GM12864 (cell line): ENCODE measurements around the gene RLF.
A peak's percentile ranks its signal among the peaks of the same experiment; 100 is the strongest.

ENCODE experiments used
- DNase-seq: peaks from one replicate; pipeline ENCODE4 v3.0.0-alpha.2; 2011; ENCODE audit warnings: low read depth
- H3K4me3 ChIP-seq: 2 replicates; pipeline ENCODE4 v1.5.1; 2011; ENCODE audit warnings: mild to moderate bottlenecking, low read depth, low read length, control low read depth
- TF ChIP-seq, protein P1 (sequence below): IDR thresholded peaks from 2 replicates; pipeline ENCODE4 v1.5.1; 2011; ENCODE audit warnings: low read depth, mild to moderate bottlenecking, moderate library complexity, low read length, control low read depth, inconsistent platforms; ENCODE audit errors: missing control alignments

Gene RLF

DNA sequence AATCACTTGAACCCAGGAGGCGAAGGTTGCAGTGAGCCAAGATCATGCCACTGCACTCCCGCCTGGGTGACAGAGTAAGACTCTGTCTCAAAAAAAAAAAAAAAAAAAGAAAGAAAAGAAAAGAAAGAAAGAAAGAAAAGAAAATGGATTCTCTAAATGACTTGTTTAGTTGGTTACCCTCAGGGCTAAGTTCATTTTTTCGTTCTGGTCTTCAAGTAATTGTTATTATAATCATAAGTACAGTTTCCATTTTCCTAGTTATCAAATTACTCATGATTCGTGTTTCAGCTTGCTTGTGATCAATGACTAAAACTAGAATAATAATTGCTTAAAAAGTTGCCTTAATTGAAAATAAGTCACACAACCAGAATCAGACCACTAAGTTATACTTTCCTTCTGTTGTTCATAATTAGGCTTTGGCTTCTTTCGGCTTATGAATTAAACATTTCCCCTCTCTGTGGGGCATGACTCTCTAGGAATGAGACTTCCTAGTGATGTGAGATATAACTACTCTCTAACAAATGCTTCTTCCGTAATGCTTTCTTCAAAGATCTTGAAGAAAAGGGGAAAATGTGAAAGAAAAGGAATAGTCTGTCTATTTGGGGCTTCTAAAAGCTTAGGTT is 9.6 kb upstream of the RLF start:
- TF ChIP-seq, protein P1, sequence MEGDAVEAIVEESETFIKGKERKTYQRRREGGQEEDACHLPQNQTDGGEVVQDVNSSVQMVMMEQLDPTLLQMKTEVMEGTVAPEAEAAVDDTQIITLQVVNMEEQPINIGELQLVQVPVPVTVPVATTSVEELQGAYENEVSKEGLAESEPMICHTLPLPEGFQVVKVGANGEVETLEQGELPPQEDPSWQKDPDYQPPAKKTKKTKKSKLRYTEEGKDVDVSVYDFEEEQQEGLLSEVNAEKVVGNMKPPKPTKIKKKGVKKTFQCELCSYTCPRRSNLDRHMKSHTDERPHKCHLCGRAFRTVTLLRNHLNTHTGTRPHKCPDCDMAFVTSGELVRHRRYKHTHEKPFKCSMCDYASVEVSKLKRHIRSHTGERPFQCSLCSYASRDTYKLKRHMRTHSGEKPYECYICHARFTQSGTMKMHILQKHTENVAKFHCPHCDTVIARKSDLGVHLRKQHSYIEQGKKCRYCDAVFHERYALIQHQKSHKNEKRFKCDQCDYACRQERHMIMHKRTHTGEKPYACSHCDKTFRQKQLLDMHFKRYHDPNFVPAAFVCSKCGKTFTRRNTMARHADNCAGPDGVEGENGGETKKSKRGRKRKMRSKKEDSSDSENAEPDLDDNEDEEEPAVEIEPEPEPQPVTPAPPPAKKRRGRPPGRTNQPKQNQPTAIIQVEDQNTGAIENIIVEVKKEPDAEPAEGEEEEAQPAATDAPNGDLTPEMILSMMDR = no peak
- no peak overlapping the region for H3K4me3 ChIP-seq
- DNase-seq = no peak

DNA sequence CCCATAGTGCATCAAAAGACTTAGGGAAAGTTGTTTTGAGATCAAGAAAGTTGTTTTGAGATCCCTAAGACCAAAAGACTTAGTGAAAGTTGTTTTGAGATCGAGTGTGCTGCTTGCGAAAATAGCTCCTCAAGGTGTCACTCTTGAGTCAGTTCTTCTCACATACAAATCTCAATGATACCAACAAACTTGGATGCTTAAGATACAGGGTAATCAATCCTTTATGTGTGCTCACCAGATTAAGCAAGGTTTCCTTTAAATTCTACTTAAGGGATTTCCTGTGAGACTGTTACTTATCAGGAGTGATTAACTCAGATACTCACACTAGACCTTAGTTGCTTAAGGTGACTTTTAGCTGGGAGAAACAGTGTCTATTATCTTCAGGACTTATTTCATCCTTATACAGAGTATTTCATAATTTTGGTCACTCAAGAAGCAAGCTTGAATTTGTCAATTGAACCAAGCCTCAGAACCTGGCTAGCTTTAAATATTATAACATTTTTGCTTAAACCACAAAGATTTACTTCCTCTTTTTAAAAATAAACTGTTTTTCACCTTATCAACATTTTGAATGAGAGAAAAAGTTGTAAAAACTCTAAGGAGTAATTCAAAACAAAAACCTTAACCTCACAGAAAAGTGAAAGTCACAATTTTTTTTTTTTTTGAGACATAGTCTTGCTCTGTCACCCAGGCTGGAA is 8.0 kb upstream of the RLF start:
- TF ChIP-seq, protein P1 = peak; percentile 70
- peak; percentile 64 for DNase-seq
- H3K4me3 ChIP-seq = no peak overlapping the region

DNA sequence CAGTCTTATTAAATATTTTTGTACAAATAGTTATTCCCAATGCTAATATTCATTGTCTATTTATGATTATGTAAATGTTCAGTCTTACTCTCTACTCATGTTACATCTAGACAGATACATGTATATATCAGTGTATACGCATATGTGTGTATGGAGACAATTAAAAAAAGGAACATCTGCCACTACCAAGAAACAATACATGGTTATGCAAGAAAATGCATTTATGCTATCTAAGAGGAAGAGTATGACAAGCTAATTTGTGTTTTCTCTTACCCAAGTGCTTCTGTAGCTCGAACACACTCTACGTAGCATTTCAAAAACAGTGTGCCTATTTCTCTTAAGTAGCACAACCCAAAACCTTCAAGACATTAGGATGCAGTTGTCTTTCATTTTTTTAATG is 6.1 kb upstream of the RLF start:
- DNase-seq = no peak
- H3K4me3 ChIP-seq = no peak overlapping the region
- TF ChIP-seq, protein P1 = no peak

DNA sequence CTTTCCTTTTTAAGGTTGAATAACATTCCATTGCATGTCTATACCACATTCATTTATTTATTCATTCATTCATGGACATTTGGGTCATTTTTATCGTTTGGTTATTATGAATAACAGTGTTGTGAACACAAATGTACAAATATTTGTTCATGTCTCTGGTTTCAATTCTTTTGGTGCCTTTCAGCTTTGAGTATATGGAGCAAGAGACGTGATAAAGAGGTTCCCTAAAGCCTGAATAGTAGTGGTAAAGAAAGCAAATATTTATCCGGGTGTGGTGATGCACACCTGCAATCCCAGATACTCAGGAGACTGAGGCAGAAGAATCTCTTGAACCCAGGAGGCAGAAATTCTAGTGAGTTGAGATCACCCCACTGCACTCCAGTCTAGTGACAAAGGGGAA is 5.3 kb upstream of the RLF start:
- TF ChIP-seq, protein P1 = no peak
- no peak for DNase-seq
- no peak overlapping the region for H3K4me3 ChIP-seq

DNA sequence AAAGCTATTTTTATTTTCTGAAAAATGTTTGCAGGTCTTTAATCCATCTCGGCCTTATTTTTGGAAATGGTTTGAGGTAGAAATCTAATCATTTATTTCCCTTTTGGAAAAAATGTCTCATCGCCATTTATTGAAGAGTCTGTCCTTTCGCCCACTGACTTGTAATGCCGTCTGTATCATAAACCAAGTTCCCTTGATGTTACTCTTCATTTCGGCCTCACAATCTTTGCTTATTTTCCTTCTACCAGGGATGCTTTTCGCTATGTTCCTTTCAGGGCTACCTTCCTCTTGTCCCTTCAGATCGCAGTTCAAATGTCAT is 422 bp upstream of the RLF start:
- TF ChIP-seq, protein P1 = no peak
- peak overlapping the region; percentile 76 for H3K4me3 ChIP-seq
- DNase-seq = no peak

DNA sequence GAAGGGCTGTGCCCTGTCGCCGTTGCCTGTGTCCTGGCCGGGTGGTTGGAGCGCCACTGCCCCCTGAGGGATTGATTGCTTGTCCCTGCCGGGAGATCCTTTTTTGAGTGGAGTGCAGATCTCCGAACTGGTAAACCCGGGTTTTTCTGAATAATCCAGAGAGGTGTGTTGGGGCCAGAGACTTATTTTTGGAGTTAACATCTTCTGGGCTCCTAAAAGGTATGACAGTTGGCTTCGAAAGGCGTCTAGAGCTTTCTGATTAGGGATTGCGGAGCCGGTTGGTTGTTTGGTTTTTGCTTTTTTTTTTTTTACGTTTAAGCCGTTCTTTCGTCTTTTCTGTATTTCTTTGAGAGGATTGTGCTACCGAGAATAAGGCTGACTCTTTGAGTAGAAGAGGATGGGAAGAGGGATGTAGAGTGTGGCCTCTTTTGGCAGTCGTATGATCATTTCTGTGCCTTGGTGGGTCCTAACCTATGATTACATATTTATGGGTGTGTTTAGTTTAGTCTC is 756 bp downstream of the RLF start:
- DNase-seq = no peak
- TF ChIP-seq, protein P1 = no peak
- H3K4me3 ChIP-seq = peak overlapping the region; percentile 76

DNA sequence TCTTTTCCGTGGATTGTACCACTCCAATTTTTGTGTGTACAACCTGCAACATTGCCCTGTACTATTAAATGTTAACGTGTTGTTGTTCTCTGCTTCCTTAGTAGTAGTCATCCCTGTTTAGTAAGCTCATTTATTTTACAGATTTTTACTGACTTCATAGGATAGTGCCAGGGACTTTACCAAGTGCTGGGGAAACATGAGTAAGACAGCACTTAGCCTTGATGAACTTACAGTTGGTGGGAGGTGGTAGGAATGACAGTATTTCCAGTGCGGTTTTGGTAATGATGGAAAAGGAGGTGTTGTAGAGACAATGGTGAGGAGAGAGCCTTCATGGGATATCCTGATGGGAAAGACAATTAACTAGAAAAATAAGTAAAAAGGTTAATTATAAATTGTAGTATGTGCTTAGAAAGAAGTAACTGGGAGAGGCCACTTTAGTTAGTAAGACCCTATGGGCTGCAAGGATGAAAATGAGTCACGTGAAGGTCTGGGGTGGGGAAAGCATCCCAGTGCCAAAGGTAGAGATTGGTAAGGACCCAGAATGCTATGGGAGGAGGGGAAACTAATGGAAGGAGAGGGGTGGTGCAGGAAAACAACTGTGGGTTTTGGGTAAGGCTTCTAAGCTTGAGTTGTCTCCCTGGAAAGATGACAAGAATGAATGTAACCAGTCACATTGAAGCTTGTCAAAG is 1.7 kb downstream of the RLF start:
- no peak for DNase-seq
- TF ChIP-seq, protein P1 = no peak
- H3K4me3 ChIP-seq = peak overlapping the region; percentile 76
